ENCODE data around the gene SOWAHB.

Gene SOWAHB, protein sequence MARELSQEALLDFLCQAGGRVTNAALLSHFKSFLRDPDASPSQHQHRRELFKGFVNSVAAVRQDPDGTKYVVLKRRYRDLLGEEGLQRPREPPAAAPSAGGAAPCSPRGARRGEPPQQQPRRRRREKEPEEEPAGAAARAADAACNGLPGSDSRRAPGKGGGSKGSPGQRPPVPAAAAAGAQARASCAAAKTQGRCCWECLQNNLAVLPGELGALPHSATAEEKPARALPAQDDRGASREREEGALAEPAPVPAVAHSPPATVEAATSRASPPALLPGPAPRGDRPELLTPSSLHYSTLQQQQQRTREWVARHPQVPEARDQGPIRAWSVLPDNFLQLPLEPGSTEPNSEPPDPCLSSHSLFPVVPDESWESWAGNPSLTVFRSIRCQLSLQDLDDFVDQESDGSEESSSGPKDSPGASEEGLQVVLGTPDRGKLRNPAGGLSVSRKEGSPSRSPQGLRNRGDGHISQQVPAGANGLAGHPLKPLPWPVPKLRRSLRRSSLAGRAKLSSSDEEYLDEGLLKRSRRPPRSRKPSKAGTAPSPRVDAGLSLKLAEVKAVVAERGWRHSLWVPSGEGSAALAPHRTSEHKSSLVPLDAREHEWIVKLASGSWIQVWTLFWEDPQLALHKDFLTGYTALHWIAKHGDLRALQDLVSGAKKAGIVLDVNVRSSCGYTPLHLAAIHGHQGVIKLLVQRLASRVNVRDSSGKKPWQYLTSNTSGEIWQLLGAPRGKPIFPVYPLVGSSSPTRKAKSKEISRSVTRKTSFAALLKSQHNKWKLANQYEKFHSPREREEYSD

DNA sequence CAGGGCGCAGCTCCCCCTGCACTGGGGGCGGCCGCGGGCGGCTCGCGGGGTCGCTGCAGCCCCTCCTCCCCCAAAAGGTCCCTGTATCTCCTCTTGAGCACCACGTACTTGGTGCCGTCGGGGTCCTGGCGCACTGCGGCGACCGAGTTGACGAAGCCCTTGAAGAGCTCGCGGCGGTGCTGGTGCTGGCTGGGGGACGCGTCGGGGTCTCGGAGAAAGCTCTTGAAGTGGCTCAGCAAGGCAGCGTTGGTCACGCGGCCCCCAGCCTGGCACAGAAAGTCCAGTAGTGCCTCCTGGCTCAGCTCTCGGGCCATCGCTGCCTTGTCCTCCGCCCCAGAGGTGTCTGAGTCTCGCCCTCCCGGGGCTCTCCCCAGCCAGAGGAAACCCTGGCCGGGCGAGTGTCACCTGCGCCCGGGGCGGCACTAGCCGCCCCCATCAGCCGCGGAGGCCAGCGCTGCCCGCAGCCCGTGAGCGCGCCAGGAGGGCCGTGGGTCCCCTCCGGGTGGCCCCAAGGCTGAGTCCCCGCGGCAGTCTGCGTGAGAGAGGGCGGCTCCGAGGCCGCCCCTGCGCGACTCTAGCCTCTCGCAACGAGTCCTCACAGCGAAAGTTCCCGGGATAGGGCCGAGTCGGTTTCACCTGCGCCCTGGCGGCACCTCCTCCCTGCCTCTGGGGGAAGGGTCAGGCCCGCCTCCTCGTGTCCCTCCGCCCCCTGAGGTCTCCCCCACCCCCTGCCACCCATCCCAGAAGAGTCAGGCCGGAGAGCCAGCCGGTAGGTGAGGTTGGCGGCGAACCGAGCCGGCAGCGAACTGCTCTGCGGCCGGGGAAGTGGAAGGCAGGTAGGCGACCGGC, at the start of gene SOWAHB:
TSS of gene SOWAHB (minus strand) at position 609 of the 849 bp plus-strand sequence. CDS start at position 314, 295 bp downstream.
- no peak for TF ChIP-seq CTCF (IDR thresholded peaks at IDR 0.05; ENCODE audit: insufficient read depth, low read length, missing control alignments)
- POLR2A ChIA-PET: interaction anchor here (0.6 kb wide), 1 partner anchor 152 kb away, joined by 3 read pairs; no protein-coding TSS in a partner anchor
- peak within 1 kb of the TSS; percentile 48 for H3K4me3 ChIP-seq (ENCODE audit: low read depth, low read length)
- DNase-seq (ENCODE audit: low read depth, low spot score): no peak
- CTCF ChIA-PET: interaction anchor here (1.2 to 1.4 kb wide), 2 partner anchors 8 to 29 kb away, joined by 3 to 5 read pairs; no protein-coding TSS in a partner anchor

DNA sequence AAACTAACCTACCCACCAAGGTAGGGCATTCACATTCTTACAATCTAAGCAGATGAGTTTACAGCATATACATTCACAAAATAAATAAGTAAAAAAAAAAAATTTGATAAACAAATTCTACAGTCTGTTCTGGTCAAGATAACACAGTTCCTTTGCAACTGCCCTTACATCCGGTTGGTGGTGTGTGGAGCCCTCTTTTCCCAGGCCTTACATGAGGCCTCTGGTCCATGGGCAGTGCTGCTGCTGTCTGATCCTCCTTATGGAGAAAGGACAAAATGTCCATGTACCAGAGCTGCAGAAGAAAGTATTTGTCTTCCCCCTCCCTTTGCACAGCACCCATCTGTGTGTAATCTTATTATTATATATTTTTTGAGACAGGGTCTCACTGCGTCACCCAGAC, 49.4 kb upstream of the SOWAHB start:
- POLR2A ChIA-PET: interaction anchor here (0.7 to 1.5 kb wide), 5 partner anchors 144 to 364 kb away, joined by 3 to 5 read pairs (median 4); no protein-coding TSS in a partner anchor
- CTCF ChIA-PET: interaction anchor here (1.9 to 2.1 kb wide), 2 partner anchors 189 to 256 kb away, joined by 5 to 6 read pairs; no protein-coding TSS in a partner anchor
- H3K4me3 ChIP-seq (ENCODE audit: low read depth, low read length): peak overlapping the region; percentile 91
- TF ChIP-seq CTCF (IDR thresholded peaks at IDR 0.05; ENCODE audit: insufficient read depth, low read length, missing control alignments): no peak
- no peak for DNase-seq (ENCODE audit: low read depth, low spot score)

- H3K4me3 ChIP-seq (ENCODE audit: low read depth, low read length): no peak overlapping the region
- ChIA-PET CTCF (no interaction called here), POLR2A (no interaction called here)
- DNase-seq (ENCODE audit: low read depth, low spot score): no peak
- no peak for TF ChIP-seq CTCF (IDR thresholded peaks at IDR 0.05; ENCODE audit: insufficient read depth, low read length, missing control alignments)
Measured at GRCh38 chr4:76943790-76944189, 45.8 kb upstream of the SOWAHB start.

DNA sequence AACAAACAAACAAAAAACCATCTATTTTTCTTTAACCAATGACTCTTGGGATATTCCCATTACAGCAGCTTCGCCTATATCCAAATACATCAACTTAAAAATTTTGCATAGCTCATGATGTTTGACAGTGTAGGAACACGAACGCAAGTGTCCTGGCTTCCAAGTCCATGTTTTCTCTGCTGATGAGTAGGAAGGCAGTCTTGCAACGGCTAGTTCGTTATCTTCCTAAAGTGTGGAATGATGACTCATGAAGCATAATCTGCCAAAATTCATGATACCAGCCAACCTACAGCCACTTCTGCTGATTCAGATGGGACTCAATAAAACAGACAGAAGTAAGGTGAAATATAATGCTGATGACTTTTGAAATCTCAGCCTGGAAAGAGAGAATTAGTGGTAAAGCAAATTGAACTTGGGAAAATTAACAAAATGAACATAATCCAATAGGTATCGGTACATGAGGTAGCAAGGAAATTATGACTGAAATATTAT, 45.2 kb upstream of the SOWAHB start:
- POLR2A ChIA-PET: interaction anchor here (1.6 kb wide), 1 partner anchor 20 kb away, joined by 3 read pairs; no protein-coding TSS in a partner anchor
- DNase-seq (ENCODE audit: low read depth, low spot score): peak; percentile 53
- no peak overlapping the region for H3K4me3 ChIP-seq (ENCODE audit: low read depth, low read length)
- CTCF ChIA-PET: no interaction called here
- TF ChIP-seq CTCF (IDR thresholded peaks at IDR 0.05; ENCODE audit: insufficient read depth, low read length, missing control alignments): no peak

GRCh38 chr4:76939184-76939583, 41.2 kb upstream of the SOWAHB start:
- H3K4me3 ChIP-seq (ENCODE audit: low read depth, low read length): no peak overlapping the region
- no peak for DNase-seq (ENCODE audit: low read depth, low spot score)
- TF ChIP-seq CTCF (IDR thresholded peaks at IDR 0.05; ENCODE audit: insufficient read depth, low read length, missing control alignments): no peak
- ChIA-PET CTCF (no interaction called here), POLR2A (no interaction called here)
